Measurements from ENCODE around the gene TMEM179.

Gene TMEM179

GRCh38 chr14:104567141-104567956 lies 37.2 kb downstream of the TMEM179 start:
- no peak for DNase-seq

DNA sequence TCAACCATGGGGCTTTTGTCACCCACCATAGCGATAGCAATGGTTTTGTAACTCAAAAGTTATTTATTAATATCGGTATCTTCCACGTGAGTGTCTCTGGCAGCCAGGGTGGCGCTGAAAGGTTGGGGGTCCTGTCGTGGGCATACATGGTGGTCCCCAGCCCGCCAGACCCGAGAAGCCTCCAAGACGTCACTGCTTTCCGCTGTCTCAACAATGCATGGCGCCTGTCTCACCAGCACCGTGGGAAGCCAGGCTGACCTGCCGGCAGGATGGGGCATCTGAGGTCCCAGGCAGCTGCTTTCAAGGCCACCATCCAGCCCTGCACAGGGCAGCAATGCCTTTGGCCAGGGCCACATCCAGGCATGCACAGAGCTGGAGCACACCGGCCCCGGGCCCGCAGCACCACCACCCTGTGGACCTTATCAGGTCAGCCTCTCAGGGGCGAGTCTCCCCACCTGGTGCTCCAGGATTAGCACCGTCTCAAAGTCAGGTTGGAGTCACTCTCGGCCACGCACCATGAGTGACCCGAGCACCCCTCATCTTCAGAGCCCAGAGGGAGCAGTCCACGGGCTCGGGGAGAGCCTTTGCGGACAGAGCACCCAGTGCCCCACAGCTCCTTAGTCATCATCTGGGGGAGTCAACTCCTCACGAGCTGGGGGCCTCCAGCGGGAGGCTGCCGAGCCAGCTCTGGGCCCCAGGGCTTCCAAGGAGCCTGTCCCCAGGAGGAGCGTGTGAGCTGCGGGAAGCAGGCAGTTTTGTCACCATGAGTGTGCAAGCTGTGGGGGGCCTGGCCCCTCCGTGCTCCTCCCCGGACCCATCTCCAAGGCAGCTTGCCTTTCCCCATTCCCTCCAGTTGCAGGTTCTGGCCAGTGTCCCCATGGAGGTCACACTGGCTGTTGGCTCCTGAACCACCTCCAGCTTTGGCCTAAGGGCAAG lies 39.6 kb downstream of the TMEM179 start:
- no peak for DNase-seq

DNA sequence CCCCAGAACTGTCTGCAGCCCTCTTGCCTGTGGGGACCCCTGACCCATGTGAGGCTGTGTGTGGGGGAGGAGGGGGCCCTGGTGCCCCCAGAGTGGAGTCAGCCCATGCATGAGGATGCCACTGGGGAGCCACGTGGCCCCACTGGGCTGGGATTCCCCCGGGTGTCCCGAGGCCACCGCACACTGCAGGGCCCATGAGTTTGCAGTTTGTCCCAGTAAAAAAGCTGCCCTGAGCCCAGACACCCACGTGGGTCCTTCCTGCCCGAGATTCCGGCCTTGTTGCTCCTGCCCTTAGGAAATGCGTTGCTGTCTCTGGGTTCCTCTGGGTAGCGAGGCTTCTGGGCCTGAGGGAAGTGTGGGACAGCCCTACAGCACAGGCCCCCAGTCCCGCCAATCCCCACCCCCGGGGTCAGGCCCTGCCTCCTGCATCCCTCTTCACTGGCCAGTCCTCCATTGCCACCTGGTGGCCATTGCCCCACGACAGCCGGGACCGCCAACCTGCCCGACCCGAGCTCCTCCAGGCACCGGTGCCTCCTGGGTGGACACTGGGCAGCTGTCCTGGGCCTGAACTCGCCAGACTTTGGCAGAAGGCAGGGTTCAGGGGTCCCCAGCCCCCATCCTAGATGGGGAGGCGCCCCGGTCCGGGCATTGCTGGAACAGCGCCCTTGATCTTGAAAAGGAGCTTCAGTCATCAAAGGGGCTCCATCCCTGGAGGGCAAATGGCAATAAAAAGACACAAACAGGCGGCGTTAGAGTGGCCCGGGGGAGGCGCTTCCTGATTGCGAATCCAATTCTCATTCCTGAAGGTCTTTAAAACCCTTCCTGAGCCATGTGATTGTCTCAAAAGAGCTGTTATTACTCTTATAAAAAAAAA lies 40.6 kb downstream of the TMEM179 start:
- peak; percentile 50 for DNase-seq

- DNase-seq: no peak
Measured at GRCh38 chr14:104563191-104563741, 41.3 kb downstream of the TMEM179 start.

GRCh38 chr14:104562606-104563005 lies 42.0 kb downstream of the TMEM179 start:
- no peak for DNase-seq

DNA sequence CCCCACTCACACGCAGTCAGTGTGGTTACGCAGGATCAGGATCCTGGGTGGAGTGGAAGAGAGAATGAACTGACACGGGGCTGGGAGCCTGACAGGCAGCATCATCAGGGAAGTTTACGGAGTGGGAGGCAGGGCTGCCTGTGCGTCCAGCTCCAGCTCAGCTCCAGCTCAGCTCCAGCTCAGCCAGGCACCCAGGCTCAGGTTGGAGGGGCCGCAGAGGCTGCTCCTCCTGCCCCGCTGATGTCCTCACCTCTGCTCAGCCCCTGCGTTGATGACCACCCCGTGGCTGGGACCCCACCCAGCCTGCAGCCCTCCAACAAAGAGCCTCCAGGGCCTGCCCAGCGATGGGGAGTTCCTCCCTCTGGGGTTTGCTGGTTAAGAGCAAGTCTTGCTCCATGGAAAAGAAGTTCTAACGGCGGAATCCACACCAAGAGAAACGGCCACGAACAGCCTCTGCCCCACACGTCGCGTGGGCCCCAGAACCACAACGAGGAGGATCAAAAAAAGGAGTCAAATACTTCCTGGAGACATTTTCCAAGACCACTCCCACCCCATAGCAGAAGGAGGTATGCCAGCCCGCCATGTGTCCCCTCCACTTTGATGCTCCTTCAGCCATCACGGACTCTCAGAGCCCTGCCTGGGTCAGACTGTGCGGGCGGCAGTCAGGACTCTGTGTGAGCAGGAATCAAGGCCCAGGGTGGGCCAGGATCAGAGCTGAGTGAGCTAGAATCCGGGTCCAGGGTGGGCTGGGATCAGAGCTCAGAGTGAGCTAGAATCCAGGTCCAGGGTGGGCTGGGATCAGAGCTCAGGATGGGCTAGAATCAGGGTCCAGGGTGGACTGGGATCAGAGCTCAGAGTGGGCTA lies 42.7 kb downstream of the TMEM179 start:
- no peak for DNase-seq

GRCh38 chr14:104561124-104561557 lies 43.4 kb downstream of the TMEM179 start:
- DNase-seq: peak; percentile 61

DNA sequence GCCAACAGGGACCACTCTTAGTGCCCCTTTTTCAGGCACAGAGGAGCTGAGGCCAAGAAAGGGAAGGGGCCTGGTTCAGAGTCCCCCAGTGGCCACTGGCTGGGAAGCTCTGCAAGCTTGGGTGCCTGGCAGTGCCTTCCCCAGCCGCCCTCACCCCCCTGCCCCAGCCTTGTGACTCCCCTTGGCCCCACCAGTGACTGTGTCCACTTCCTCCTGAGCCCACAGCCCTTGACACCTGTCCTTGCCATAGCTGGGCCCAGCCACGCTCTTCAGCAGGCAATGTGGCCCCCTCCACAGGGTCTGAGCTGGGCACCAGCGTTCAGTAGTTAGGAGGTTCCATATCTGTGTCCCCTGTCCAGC lies 44.0 kb downstream of the TMEM179 start:
- no peak for DNase-seq

DNA sequence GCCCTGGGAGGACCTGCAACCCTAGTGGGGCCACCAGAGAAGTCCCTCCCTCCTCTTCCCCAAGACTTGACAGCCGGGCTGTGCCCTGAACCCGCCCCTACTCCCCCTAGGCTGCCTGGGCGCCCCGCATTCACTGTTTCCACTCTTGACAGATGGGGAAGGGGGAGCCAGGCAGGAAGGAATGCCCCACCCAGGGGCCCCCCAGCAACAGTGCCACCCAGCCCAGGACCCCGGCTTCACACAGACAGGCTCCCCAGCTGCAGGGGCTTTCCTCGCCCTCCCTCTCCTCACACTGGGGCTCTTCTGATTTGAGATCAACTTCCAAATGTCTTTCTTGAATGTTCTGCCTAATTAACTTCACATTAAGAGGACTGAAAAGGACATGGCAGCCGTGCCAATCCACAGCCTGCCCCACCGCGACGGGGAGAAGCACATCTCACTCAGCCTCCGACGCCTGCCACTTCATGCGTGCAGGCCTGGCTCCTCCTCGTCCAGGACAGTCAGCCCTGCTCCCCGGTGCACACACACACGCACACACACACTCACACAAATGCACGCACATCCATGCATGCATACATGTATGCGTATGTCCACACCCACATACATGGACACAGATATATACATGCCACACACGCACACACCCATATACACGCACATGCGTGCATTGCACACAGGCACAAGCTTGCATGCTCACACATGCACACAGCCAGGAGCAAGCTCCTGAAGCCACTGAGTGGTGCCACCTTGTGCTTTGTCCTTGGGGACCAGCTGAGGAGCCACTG lies 44.6 kb downstream of the TMEM179 start:
- DNase-seq: no peak

- no peak for DNase-seq
Measured at GRCh38 chr14:104559028-104559803, 45.4 kb downstream of the TMEM179 start.

DNA sequence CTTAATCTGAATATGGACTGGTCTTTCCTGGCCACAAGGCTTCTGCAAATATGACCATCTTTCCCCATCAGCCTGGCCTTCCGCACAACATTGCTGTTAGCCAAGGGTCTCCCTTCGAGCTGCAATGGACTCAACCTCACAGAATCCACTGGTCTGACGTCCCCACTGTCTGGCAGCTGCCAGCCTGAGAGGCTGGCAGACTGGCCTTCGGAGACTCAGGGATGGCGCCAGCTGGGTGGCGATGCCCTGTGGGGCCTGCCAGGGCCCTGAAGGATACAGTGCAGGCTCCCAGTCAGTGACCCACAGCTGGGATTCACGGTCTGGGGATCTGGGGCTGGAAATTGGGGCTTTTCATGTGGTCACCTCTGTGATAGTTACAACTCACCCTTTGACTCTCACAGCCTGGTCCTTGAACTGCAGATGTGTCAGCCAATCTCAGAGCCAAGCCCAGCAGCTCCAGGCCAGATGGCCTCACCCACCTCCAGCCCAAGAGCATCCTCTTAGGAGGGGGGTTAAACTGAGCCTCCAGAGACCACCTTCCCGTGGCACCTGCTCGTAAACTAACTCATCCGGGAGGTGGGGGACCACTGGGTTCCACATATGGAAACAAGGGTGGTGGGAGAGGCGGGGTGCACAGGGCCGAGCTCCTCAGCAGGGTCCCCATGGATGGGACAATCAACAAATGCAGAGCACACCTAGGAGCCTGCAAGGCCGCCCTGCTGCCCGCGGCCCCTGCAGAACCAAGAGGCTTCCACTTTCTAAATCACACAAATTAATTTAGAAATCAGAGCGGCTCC lies 46.1 kb downstream of the TMEM179 start:
- no peak for DNase-seq

GRCh38 chr14:104557766-104558165 lies 46.8 kb downstream of the TMEM179 start:
- DNase-seq: no peak

DNA sequence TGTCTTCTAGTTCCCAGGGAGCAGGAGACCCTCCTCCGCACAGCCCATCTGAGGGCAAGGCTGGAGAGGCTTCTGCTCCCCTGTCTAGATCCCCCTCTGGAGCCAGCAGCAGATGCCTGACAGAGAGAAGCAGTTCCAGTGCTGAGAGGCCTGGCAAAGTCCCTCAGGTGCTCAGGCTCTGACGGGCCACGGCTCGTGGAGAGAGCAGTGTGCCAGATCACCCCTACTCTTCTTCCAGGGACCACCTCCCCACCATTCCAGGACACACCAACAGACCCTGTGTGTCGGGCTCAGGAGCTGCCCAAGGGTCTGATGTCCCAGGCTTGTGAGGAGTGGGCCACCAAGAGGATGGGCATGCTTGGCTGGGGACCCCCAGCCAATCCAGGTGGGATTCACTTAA lies 47.5 kb downstream of the TMEM179 start:
- no peak for DNase-seq

GRCh38 chr14:104556256-104557021 lies 48.1 kb downstream of the TMEM179 start:
- no peak for DNase-seq

DNA sequence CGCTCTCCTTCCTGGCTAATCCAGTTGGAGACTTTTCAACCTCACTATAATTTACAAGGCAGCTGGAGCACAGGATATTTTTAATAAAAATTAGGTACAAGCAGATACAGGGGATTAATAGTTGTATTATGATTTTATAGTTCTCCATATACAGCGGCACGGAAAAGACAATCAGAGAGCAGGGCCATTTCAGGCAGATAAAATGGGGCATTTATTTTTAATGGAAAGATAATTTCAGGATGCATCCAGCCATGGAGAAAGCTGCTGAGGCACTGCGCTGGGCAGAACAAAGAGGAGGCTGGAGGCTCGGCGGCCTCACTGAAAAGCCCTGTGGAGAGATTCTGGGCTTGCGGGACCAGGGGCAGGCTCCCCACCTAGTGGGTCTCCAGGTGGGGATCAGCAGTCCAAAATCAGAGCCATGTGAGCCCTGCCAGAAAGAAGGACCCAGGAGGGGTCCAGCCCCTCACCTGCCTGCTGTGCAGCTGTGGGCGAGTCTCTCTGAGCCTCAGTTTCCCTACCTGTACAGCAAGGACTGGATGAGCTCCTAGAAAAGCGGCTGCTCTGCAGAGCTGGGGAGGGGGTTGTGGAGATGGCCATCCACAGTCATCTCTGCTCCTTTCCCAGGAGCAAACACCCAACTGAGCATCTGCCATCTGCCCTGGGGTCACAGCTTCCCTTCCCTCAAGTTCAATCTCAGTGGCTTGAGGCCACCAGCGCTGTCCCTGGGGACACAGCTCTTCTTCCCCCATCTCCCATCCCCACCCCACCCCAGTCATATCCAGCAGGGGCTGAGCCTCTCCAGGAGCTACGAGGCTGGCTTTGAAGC lies 48.9 kb downstream of the TMEM179 start:
- DNase-seq: no peak

GRCh38 chr14:104554608-104555429 lies 49.8 kb downstream of the TMEM179 start:
- no peak for DNase-seq

Measured in NCI-H526 treated with DMSO at 0.1 percent for 48 hours (cell line).